ENCODE data around the gene REXO5.
A peak's percentile ranks its signal among the peaks of the same experiment; 100 is the strongest.
"Not testable (repeated sequence)": the region's sequence is repeated elsewhere in the genome, so short reads cannot be mapped to it uniquely, and the experiment has no call there.

Gene REXO5

GRCh38 chr16:20806168-20807050, at the start of gene REXO5, which contains the start of gene ERI2:
Gene REXO5, plus strand, starts transcription at chr16:20806527. Its CDS starts 427 bp downstream, at chr16:20806954.
Gene ERI2, minus strand, starts transcription at chr16:20806472. Its CDS starts 42 bp downstream, at chr16:20806430.
- peak within 1 kb of the TSS; percentile 86 for H3K4me3 ChIP-seq (ENCODE audit: low read depth, low read length)
- peak; percentile 47; the same call in 1 of the 2 replicates for TF ChIP-seq CTCF (IDR thresholded peaks at IDR 0.05; ENCODE audit: low read depth, low read length)

- H3K4me3 ChIP-seq (ENCODE audit: low read depth, low read length), result no peak overlapping the region
- no peak for TF ChIP-seq CTCF (IDR thresholded peaks at IDR 0.05; ENCODE audit: low read depth, low read length)
These were observed 46.0 kb upstream of the REXO5 start for GRCh38 chr16:20760346-20760745.

- no peak for TF ChIP-seq CTCF (IDR thresholded peaks at IDR 0.05; ENCODE audit: low read depth, low read length)
These were observed 45.2 kb upstream of the REXO5 start for GRCh38 chr16:20761175-20761574.

GRCh38 chr16:20762404-20763123, 43.8 kb upstream of the REXO5 start:
- TF ChIP-seq CTCF (IDR thresholded peaks at IDR 0.05; ENCODE audit: low read depth, low read length), result no peak
- H3K4me3 ChIP-seq (ENCODE audit: low read depth, low read length), result no peak overlapping the region

More at GRCh38 chr16:20761175-20761574, 45.2 kb upstream of the REXO5 start:
- no peak overlapping the region for H3K4me3 ChIP-seq (ENCODE audit: low read depth, low read length)

- peak within 1 kb of the TSS; percentile 59 for H3K4me3 ChIP-seq (ENCODE audit: low read depth, low read length)
- no peak for TF ChIP-seq CTCF (IDR thresholded peaks at IDR 0.05; ENCODE audit: low read depth, low read length)
These were observed 42.7 kb upstream of the REXO5 start, which contains the start of gene ACSM3 for GRCh38 chr16:20763461-20764232. Gene ACSM3, plus strand, starts transcription at chr16:20764014. Its CDS starts 6,021 bp downstream, at chr16:20770035.

GRCh38 chr16:20764448-20764847, 41.9 kb upstream of the REXO5 start:
- not testable (repeated sequence) for H3K4me3 ChIP-seq (ENCODE audit: low read depth, low read length)

GRCh38 chr16:20765732-20766131, 40.6 kb upstream of the REXO5 start:
- no peak overlapping the region for H3K4me3 ChIP-seq (ENCODE audit: low read depth, low read length)
- TF ChIP-seq CTCF (IDR thresholded peaks at IDR 0.05; ENCODE audit: low read depth, low read length), result no peak

All from WI38 (cell line).